Cardiac fibroblast (primary cell): Measurements from ENCODE around the gene FCGR3A.
"Not testable (repeated sequence)": the region's sequence is repeated elsewhere in the genome, so short reads cannot be mapped to it uniquely, and the experiment has no call there.

Experiments used
- DNase-seq, 2 donors: peaks; one replicate each; pipeline versions ENCODE4 v3.0.0 to v3.0.0-alpha.2; 2010; ENCODE audit warnings: low read depth in 2 of 2
- H3K4me3 ChIP-seq, 2 donors: replicated peaks in 1 of 2; 1 replicate in 1 of 2; 2 replicates in 1 of 2; pipeline ENCODE4 v1.5.1; 2011; ENCODE audit warnings: low read depth in 2 of 2, low read length in 2 of 2, mild to moderate bottlenecking in 2 of 2, moderate library complexity in 1 of 2
- CTCF ChIP-seq: IDR thresholded peaks from one replicate; pipeline ENCODE4 v1.5.1; 2011; ENCODE audit warnings: low read depth, mild to moderate bottlenecking, low read length, inconsistent platforms

The FCGR3A gene

GRCh38 chr1:161549652-161550051 is at the start of gene FCGR3A:
Gene FCGR3A, minus strand, starts transcription at chr1:161549818. Its CDS starts 82 bp downstream, at chr1:161549736.
- H3K4me3 ChIP-seq, result no peak within 1 kb of the TSS
- TF ChIP-seq CTCF, result no peak
- DNase-seq, result no peak

- H3K4me3 ChIP-seq, DNase-seq: not testable (repeated sequence)
Measured at GRCh38 chr1:161597077-161597476, 47.5 kb upstream of the FCGR3A start.

GRCh38 chr1:161595583-161595982 is 46.0 kb upstream of the FCGR3A start:
- not testable (repeated sequence) for DNase-seq

GRCh38 chr1:161595173-161595572 is 45.6 kb upstream of the FCGR3A start:
- not testable (repeated sequence) for DNase-seq, H3K4me3 ChIP-seq

More at GRCh38 chr1:161595583-161595982, 46.0 kb upstream of the FCGR3A start:
- not testable (repeated sequence) for H3K4me3 ChIP-seq

- H3K4me3 ChIP-seq, DNase-seq: not testable (repeated sequence)
Measured at GRCh38 chr1:161594269-161594984, 44.8 kb upstream of the FCGR3A start.

- not testable (repeated sequence) for DNase-seq, H3K4me3 ChIP-seq
Measured at GRCh38 chr1:161593092-161593755, 43.6 kb upstream of the FCGR3A start.

- not testable (repeated sequence) for H3K4me3 ChIP-seq, DNase-seq
Measured at GRCh38 chr1:161592586-161592985, 43.0 kb upstream of the FCGR3A start.

- H3K4me3 ChIP-seq, DNase-seq: not testable (repeated sequence)
Measured at GRCh38 chr1:161589920-161590319, 40.3 kb upstream of the FCGR3A start.

- DNase-seq, H3K4me3 ChIP-seq: not testable (repeated sequence)
Measured at GRCh38 chr1:161589365-161589764, 39.7 kb upstream of the FCGR3A start.

GRCh38 chr1:161588596-161588995 is 39.0 kb upstream of the FCGR3A start:
- not testable (repeated sequence) for H3K4me3 ChIP-seq, DNase-seq

GRCh38 chr1:161582882-161583281 is 33.3 kb upstream of the FCGR3A start:
- H3K4me3 ChIP-seq, DNase-seq: not testable (repeated sequence)

- DNase-seq, H3K4me3 ChIP-seq: not testable (repeated sequence)
Measured at GRCh38 chr1:161580879-161581537, 31.4 kb upstream of the FCGR3A start.

GRCh38 chr1:161579856-161580507 is 30.4 kb upstream of the FCGR3A start:
- not testable (repeated sequence) for H3K4me3 ChIP-seq, DNase-seq

GRCh38 chr1:161576676-161577075 is 27.1 kb upstream of the FCGR3A start:
- H3K4me3 ChIP-seq, DNase-seq: not testable (repeated sequence)

- not testable (repeated sequence) for H3K4me3 ChIP-seq, DNase-seq
Measured at GRCh38 chr1:161571703-161572102, 22.1 kb upstream of the FCGR3A start.

GRCh38 chr1:161566602-161566960 is 17.0 kb upstream of the FCGR3A start:
- not testable (repeated sequence) for H3K4me3 ChIP-seq, DNase-seq

- DNase-seq, H3K4me3 ChIP-seq: not testable (repeated sequence)
Measured at GRCh38 chr1:161563522-161563921, 13.9 kb upstream of the FCGR3A start.
